Cardiac muscle cell (in vitro differentiated cells and primary cell): ENCODE results near the gene PTPMT1. TPM values are rescaled to one million over a fixed set of nuclear protein-coding genes. Genes with fewer than 3 reads are reported as not detected.
A peak's percentile ranks its signal among the peaks of the same experiment; 100 is the strongest.

Experiments used
- DNase-seq, 2 donors: peaks; one replicate each; pipeline versions ENCODE4 v3.0.0 to v3.0.0-alpha.2; 2010 to 2017; ENCODE audit warnings: low read depth in 1 of 2, low spot score in 1 of 2
- H3K27ac ChIP-seq: fragments of 200-600 bp; sonication (generic); 2 replicates; pipeline ENCODE4 v1.5.1; 2016
- H3K27me3 ChIP-seq: fragments of 200-600 bp; sonication (generic); 2 replicates; pipeline ENCODE4 v1.6.0; 2016; ENCODE audit warnings: control low read depth
- H3K36me3 ChIP-seq: fragments of 200-600 bp; sonication (generic); 2 replicates; pipeline ENCODE4 v1.5.1; 2016; ENCODE audit warnings: control low read depth
- H3K4me1 ChIP-seq: fragments of 200-600 bp; sonication (generic); 2 replicates; pipeline ENCODE4 v1.8.1; 2017; ENCODE audit warnings: low read depth, mild to moderate bottlenecking, mixed run types
- H3K4me3 ChIP-seq: fragments of 200-600 bp; sonication (generic); 2 replicates; pipeline ENCODE4 v1.5.1; 2016; ENCODE audit warnings: mild to moderate bottlenecking
- H3K9me3 ChIP-seq: fragments of 200-600 bp; sonication (generic); 2 replicates; pipeline ENCODE4 v1.5.1; 2017; ENCODE audit warnings: low read depth, mild to moderate bottlenecking, control low read depth
- CTCF ChIP-seq: IDR thresholded peaks from 2 replicates; pipeline ENCODE4 v1.5.1; 2012; ENCODE audit warnings: low read depth, mild to moderate bottlenecking, low read length
- polyA plus RNA-seq: library from polyadenylated mRNA; unstranded; fragments of >200 nt; fragmentation: Nextera tagmentation; extraction: Ambion mirVana; gene quantifications from 2 replicates; pipeline ENCODE4 v1.2.1, GENCODE V29; 2016
- total RNA-seq: library from RNA; depleted of rRNA; stranded (reverse); fragments of >200 nt; gene quantifications from 2 replicates; pipeline ENCODE4 v1.2.3, GENCODE V29; 2016

The PTPMT1 gene
- total and polyA plus RNA-seq, 2 experiments from 2014 or later, result 123 to 246 TPM

DNA sequence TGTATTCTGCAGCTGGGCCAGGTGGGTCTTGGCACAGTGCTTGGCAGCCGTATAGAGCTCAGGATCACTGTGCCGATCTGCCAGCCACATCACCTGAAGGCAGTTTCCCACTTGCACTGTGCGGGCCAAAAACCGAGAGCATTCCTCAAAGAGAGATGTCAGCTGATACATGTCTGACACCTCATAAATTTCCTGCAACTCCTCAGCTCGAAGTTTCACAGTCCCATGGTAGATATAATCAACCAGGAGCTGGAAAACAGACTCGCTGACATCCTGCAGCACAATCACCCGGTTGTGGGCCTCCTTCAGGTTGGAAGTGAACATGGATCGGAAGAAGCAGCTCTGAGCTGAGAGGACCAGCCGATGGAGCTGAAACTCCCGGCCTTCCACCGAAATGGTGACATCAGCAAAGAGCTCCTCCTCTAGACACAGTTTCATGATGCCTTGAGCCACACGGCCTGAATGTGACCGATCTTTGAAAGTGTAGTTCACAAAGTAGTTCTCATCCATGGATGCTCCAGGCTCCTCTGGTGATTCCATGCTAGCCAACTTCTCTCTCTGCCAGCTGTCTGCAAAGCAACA, 12.2 kb downstream of the PTPMT1 start:
- Histone ChIP-seq H3K27ac (peak overlapping the region; percentile 91), H3K9me3 (no peaks in the 10 kb centered on the region), H3K4me3 (no peak overlapping the region), H3K4me1 (peaks cover 12% of the 10 kb centered on the region), H3K36me3 (peaks cover 42% of the 10 kb centered on the region), H3K27me3 (no peaks in the 10 kb centered on the region)
- no peak for DNase-seq
- no peak for TF ChIP-seq CTCF

GRCh38 chr11:47578524-47579494, 13.4 kb downstream of the PTPMT1 start, which contains the start of the genes KBTBD4 and NDUFS3:
Gene KBTBD4, minus strand, starts transcription at chr11:47578970. Its CDS starts 19 bp downstream, at chr11:47578951.
Gene NDUFS3, plus strand, starts transcription at chr11:47579074. Its CDS starts 18 bp downstream, at chr11:47579092.
- H3K9me3 ChIP-seq, result no peaks in the 10 kb centered on the region
- no peaks in the 10 kb centered on the region for H3K27me3 ChIP-seq
- H3K36me3 ChIP-seq, result peaks cover 43% of the 10 kb centered on the region
- H3K4me1 ChIP-seq, result peaks cover 12% of the 10 kb centered on the region
- no peak for TF ChIP-seq CTCF
- peak; percentile 92 to 94 for DNase-seq
- peak within 1 kb of the TSS; percentile 91 for H3K27ac ChIP-seq
- H3K4me3 ChIP-seq, result peak within 1 kb of the TSS; percentile 92

GRCh38 chr11:47583844-47584243, 18.4 kb downstream of the PTPMT1 start:
- Histone ChIP-seq H3K4me3 (no peak overlapping the region), H3K4me1 (peaks cover 7% of the 10 kb centered on the region), H3K27me3 (no peaks in the 10 kb centered on the region), H3K36me3 (peaks cover 39% of the 10 kb centered on the region), H3K9me3 (no peaks in the 10 kb centered on the region), H3K27ac (no peak overlapping the region)
- no peak for DNase-seq
- no peak for TF ChIP-seq CTCF

DNA sequence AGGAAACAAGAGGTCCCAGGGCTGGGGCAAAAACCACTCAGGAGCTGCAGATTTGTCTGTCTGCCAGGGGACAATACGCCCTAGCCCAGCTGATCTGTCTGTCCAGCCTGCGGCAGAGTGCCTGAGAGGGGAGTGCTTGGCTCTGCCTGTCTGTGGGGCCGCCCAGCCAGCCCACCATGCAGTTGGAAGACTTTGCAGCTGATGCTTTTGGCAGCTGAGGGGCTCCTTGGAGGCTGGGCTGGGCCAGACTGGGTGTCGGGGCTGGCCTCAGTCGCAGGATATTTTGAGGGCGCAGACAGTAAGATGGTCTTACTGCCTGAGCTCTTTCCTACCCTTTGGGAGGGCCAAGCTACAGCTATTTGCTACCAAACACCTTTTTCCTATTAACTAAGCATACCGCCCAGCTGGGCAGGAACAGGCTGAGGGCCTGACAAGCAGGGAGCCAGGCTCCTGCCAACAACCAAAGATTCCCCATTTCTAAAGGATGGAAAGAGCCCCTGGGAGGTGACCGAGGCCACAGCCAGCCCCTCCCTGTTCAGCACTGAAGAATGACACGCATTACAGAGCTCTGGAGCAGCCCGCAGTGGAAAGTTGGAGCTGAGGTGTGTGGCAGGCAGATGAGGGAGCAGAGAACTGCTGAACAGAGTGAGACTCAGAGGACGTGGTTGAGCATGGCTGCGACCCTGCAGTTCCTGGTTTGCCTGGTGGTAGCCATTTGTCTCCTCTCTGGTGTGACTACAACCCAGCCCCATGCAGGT, 20.9 kb downstream of the PTPMT1 start, which contains the start of gene FAM180B:
Gene FAM180B (plus strand): TSS at position 581 of the 758 bp plus-strand sequence. CDS start 91 bp downstream, at position 672.
- peak within 1 kb of the TSS; percentile 17 for H3K27ac ChIP-seq
- H3K27me3 ChIP-seq, result no peaks in the 10 kb centered on the region
- no peak within 1 kb of the TSS for H3K4me3 ChIP-seq
- H3K9me3 ChIP-seq, result no peaks in the 10 kb centered on the region
- TF ChIP-seq CTCF, result no peak
- peaks cover 32% of the 10 kb centered on the region for H3K36me3 ChIP-seq
- H3K4me1 ChIP-seq, result no peaks in the 10 kb centered on the region
- DNase-seq, result no peak
